AG04449 (cell line): ENCODE measurements around the gene SLX9.

Experiments used
- CTCF ChIA-PET: fragments of 350-600 bp; formaldehyde crosslinking; extraction: SDS; loops from one replicate; lab custom pipeline; 2021; ENCODE audit warnings: antibody characterized with exemption; lab: Yijun Ruan, JAX
- POLR2A ChIA-PET: fragments of 400-600, 350-600 bp; formaldehyde crosslinking; extraction: SDS; loops from one replicate; lab custom pipeline; 2020; ENCODE audit warnings: antibody characterized with exemption, inconsistent platforms; lab: Yijun Ruan, JAX
- DNase-seq: peaks from one replicate; pipeline ENCODE4 v3.0.0-alpha.2; 2010; ENCODE audit warnings: low read depth, low spot score
- H3K4me3 ChIP-seq: 2 replicates; pipeline ENCODE4 v1.5.1; 2011; ENCODE audit warnings: low read depth, mild to moderate bottlenecking, control low read depth, low read length
- TF ChIP-seq, protein P1 (sequence below): IDR thresholded peaks from one replicate; pipeline ENCODE4 v1.5.1; 2011; ENCODE audit warnings: mild to moderate bottlenecking, moderate library complexity, low read length, control low read depth, inconsistent platforms; ENCODE audit not compliant: insufficient read depth; ENCODE audit errors: missing control alignments

The SLX9 gene, protein sequence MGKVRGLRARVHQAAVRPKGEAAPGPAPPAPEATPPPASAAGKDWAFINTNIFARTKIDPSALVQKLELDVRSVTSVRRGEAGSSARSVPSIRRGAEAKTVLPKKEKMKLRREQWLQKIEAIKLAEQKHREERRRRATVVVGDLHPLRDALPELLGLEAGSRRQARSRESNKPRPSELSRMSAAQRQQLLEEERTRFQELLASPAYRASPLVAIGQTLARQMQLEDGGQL

GRCh38 chr21:44939532-44940115 lies at the start of gene SLX9:
TSS of gene SLX9 (plus strand) at chr21:44940029. CDS start at chr21:44940058, 29 bp downstream.
- TF ChIP-seq, protein P1, sequence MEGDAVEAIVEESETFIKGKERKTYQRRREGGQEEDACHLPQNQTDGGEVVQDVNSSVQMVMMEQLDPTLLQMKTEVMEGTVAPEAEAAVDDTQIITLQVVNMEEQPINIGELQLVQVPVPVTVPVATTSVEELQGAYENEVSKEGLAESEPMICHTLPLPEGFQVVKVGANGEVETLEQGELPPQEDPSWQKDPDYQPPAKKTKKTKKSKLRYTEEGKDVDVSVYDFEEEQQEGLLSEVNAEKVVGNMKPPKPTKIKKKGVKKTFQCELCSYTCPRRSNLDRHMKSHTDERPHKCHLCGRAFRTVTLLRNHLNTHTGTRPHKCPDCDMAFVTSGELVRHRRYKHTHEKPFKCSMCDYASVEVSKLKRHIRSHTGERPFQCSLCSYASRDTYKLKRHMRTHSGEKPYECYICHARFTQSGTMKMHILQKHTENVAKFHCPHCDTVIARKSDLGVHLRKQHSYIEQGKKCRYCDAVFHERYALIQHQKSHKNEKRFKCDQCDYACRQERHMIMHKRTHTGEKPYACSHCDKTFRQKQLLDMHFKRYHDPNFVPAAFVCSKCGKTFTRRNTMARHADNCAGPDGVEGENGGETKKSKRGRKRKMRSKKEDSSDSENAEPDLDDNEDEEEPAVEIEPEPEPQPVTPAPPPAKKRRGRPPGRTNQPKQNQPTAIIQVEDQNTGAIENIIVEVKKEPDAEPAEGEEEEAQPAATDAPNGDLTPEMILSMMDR = no peak
- POLR2A ChIA-PET = interaction anchor here (0.6 to 1.0 kb wide), 3 partner anchors 13 to 131 kb away, joined by 3 read pairs; no protein-coding TSS in a partner anchor
- H3K4me3 ChIP-seq = peak within 1 kb of the TSS; percentile 91
- no peak for DNase-seq
- CTCF ChIA-PET = interaction anchor here (1.1 to 12.7 kb wide), 7 partner anchors 8 to 197 kb away, joined by 3 to 270 read pairs (median 6); no protein-coding TSS in a partner anchor

GRCh38 chr21:44890338-44890931 lies 49.4 kb upstream of the SLX9 start:
- ChIA-PET POLR2A (no interaction called here), CTCF (no interaction called here)
- no peak overlapping the region for H3K4me3 ChIP-seq
- DNase-seq = no peak
- TF ChIP-seq, protein P1 = no peak

GRCh38 chr21:44890961-44891541 lies 48.8 kb upstream of the SLX9 start:
- ChIA-PET CTCF (interaction anchor here (1.4 to 5.8 kb wide), 2 partner anchors 9 to 98 kb away, joined by 4 to 58 read pairs; no protein-coding TSS in a partner anchor), POLR2A (no interaction called here)
- TF ChIP-seq, protein P1 = no peak
- H3K4me3 ChIP-seq = no peak overlapping the region
- DNase-seq = no peak

GRCh38 chr21:44891631-44892031 lies 48.2 kb upstream of the SLX9 start:
- ChIA-PET POLR2A (no interaction called here), CTCF (interaction anchor here (0.8 to 5.8 kb wide), 8 partner anchors 9 to 246 kb away, joined by 3 to 58 read pairs (median 4); no protein-coding TSS in a partner anchor)
- TF ChIP-seq, protein P1 = no peak
- H3K4me3 ChIP-seq = no peak overlapping the region
- no peak for DNase-seq

DNA sequence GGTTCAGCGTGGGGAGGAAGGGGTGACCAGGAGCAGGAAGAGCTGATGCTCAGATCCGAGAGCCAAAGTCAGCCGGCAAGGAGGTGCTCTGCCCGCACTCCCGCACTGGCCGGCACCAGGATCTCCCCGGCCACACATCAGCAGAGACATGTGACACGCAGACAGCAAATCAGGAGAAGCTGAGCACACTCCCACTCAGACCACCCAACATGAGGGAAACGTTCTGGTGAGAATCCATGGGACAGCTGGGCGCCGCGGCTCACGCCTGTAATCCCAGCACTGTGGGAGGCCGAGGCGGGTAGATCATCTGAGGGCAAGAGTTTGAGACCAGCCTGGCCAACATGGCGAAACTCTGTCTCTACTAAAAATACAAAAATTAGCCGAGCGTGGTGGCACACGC lies 47.7 kb upstream of the SLX9 start:
- CTCF ChIA-PET = interaction anchor here (0.8 to 5.8 kb wide), 14 partner anchors 10 to 245 kb away, joined by 3 to 58 read pairs (median 5); no protein-coding TSS in a partner anchor
- POLR2A ChIA-PET = no interaction called here

More for the DNA sequence above, 47.7 kb upstream of the SLX9 start:
- TF ChIP-seq, protein P1 = no peak
- no peak for DNase-seq
- no peak overlapping the region for H3K4me3 ChIP-seq
